ENCODE results near the gene CMTM4.
"Not testable (repeated sequence)": the region's sequence is repeated elsewhere in the genome, so short reads cannot be mapped to it uniquely, and the experiment has no call there.

CMTM4 gene

DNA sequence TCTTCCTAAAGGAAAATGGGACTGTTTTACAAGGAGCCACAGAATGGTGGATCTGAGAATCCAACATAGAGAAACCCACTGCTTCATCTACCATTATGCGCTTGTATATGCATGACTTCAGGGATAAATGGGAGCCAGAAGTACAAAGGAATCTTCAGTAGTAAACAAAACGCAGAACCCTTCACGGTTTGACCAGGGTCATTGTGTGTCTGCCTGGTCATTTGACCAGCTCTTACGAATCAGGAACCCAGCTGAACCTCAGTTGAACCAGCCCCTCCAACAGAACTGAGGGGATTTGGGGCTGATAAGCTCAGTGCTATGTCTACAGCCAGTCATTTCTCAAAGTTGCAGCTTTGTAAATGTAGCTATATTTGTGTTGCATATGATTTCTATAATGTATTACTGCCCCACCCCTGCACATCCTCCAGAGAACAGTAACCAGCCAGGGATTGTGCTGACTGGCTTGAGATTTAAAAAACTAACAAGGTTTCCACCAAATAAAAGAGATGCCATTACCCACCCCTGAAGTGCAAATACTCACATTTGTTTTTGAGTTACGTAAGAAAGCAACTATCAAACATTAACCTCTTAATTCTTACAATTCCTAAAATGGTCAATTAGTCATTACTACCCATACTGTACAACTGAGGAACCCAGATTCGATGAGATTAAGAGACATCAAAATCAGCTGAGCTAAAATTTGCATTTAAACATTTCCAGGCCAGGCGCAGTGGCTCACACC, 6.3 kb downstream of the CMTM4 start:
- Histone ChIP-seq H3K4me3 (ENCODE audit: extremely low read depth, insufficient read depth, low read length, poor library complexity, severe bottlenecking) (no peak overlapping the region), H3K9me3 (ENCODE audit: control insufficient read depth, low read length) (no peaks in the 10 kb centered on the region), H3K36me3 (ENCODE audit: control insufficient read depth, insufficient read depth, low read length) (no peaks in the 10 kb centered on the region), H3K4me1 (ENCODE audit: control insufficient read depth, insufficient read depth, low read length, poor library complexity, severe bottlenecking) (no peaks in the 10 kb centered on the region), H3K27ac (ENCODE audit: low read depth, low read length, severe bottlenecking) (no peak overlapping the region)
- WGBS, 2 experiments (ENCODE audit: insufficient coverage in 2 of 2), result 87 to 90% methylated on average over 5 to 6 of the region's 7 CpGs

DNA sequence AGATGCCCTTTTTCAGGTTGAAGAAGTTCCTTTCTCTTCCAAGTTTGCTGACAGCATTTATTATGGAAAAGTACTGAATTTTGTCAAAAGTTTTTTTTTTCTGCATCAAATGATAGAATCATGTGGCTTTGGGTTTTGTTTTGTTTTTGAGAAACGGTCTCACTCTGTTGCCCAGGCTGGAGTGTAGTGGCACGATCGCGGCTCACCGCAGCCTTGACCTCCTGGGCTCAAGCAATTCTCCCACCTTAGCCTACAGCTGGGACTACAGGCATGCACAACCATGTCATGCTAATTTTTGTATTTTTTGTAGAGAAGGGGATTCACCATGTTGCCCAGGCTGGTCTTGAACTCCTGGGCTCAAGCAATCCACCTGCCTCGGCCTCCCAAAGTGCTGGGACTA, 7.3 kb downstream of the CMTM4 start:
- no peak overlapping the region for H3K27ac ChIP-seq (ENCODE audit: low read depth, low read length, severe bottlenecking)

DNA sequence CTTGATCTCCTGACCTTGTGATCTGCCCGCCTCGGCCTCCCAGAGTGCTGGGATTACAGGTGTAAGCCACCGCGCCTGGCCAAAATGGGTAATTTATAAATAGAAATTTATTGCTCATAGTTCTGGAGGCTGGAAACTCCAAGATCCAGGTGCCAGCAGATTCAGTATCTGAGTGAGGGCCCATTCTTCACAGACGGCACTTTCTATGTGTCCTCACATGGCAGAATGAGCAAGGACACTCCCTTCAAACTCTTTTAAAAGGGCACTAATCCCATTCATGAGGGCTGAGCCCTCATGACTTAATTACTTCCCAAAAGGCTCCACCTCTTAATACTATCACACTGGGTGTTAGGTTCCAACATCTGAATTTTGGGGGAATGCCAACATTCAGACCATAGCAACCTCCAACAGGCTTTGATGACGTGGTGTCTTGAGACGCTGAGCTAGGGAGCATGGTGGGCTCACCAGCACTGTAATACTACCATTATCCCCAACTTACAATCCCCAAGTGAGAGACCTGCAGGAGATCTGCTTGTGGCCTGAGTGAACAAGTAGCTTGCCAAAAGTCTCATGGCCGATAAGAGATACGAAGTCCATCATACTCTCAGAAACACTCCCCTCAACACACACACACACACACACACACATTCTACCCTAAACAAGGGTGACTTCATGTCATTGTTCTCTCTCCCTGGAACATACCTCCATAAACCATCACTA, 8.5 kb downstream of the CMTM4 start:
- H3K4me3 ChIP-seq (ENCODE audit: extremely low read depth, insufficient read depth, low read length, poor library complexity, severe bottlenecking), result no peak overlapping the region
- H3K4me1 ChIP-seq (ENCODE audit: control insufficient read depth, insufficient read depth, low read length, poor library complexity, severe bottlenecking), result no peaks in the 10 kb centered on the region
- no peaks in the 10 kb centered on the region for H3K9me3 ChIP-seq (ENCODE audit: control insufficient read depth, low read length)
- H3K36me3 ChIP-seq (ENCODE audit: control insufficient read depth, insufficient read depth, low read length), result no peaks in the 10 kb centered on the region
- 90 to 97% methylated on average over 5 to 9 of the region's 9 CpGs for WGBS, 2 experiments (ENCODE audit: insufficient coverage in 2 of 2)
- H3K27ac ChIP-seq (ENCODE audit: low read depth, low read length, severe bottlenecking), result no peak overlapping the region

More for the DNA sequence above, 7.3 kb downstream of the CMTM4 start:
- H3K9me3 ChIP-seq (ENCODE audit: control insufficient read depth, low read length), result no peaks in the 10 kb centered on the region
- H3K4me3 ChIP-seq (ENCODE audit: extremely low read depth, insufficient read depth, low read length, poor library complexity, severe bottlenecking), result no peak overlapping the region
- H3K4me1 ChIP-seq (ENCODE audit: control insufficient read depth, insufficient read depth, low read length, poor library complexity, severe bottlenecking), result no peaks in the 10 kb centered on the region
- no peaks in the 10 kb centered on the region for H3K36me3 ChIP-seq (ENCODE audit: control insufficient read depth, insufficient read depth, low read length)
- 100% methylated on average over 1 of the region's 6 CpGs for WGBS, 2 experiments (ENCODE audit: insufficient coverage in 2 of 2)

DNA sequence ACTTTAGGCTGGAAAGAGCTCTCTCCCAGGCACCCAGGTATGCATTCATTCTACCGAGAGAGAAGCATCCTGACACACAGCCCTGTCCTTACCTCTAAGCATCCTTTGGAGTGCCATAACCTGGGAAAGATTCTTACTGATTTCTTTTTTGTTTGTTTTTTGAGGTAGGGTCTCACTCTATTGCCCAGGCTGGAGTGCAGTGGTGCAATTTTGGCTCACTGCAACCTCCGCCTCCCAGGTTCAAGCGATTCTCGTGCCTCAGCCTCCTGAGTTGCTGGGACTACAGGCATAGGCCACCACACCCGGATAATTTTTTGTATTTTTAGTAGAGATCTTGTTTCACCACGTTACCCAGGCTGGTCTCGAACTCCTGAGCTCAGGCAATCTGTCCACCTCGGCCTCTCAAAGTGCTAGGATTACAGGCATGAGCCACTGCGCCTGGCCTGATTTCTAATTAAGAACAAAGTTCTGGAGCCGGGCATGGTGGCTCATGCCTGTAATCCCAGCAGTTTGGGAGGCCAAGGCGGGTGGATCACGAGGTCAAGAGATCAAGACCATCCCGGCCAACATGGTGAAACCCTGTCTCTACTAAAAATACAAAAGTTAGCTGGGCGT, 10.9 kb downstream of the CMTM4 start:
- H3K27ac ChIP-seq (ENCODE audit: low read depth, low read length, severe bottlenecking); H3K4me3 ChIP-seq (ENCODE audit: extremely low read depth, insufficient read depth, low read length, poor library complexity, severe bottlenecking); H3K9me3 ChIP-seq (ENCODE audit: control insufficient read depth, low read length); H3K4me1 ChIP-seq (ENCODE audit: control insufficient read depth, insufficient read depth, low read length, poor library complexity, severe bottlenecking); H3K36me3 ChIP-seq (ENCODE audit: control insufficient read depth, insufficient read depth, low read length): not testable (repeated sequence)
- WGBS, 2 experiments (ENCODE audit: insufficient coverage in 2 of 2), result 98% methylated on average over 12 to 13 of the region's 14 CpGs

DNA sequence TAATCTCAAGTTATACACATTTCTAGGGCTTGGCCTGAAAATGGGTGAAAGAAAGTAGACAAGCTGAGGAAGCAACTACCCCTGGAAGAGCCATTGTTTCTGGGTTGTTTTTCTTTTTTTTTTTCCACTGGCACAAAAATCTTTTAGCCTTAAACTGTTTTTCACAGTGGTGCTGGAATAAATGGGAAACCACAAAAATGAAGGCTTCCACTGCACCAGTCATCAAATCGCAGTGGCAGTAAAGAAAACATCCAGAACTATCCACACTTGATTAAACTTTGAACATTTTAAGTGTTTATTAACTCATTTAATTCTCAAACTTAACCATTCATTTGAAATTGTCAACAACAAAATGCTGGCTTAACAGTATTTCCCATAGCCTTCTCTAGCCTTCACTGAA, 14.3 kb downstream of the CMTM4 start:
- Histone ChIP-seq H3K4me3 (ENCODE audit: extremely low read depth, insufficient read depth, low read length, poor library complexity, severe bottlenecking) (no peak overlapping the region), H3K36me3 (ENCODE audit: control insufficient read depth, insufficient read depth, low read length) (no peaks in the 10 kb centered on the region), H3K27ac (ENCODE audit: low read depth, low read length, severe bottlenecking) (no peak overlapping the region), H3K4me1 (ENCODE audit: control insufficient read depth, insufficient read depth, low read length, poor library complexity, severe bottlenecking) (no peaks in the 10 kb centered on the region), H3K9me3 (ENCODE audit: control insufficient read depth, low read length) (no peaks in the 10 kb centered on the region)
- no CpG with 5 or more reads among the region's 1 CpG for WGBS, 2 experiments (ENCODE audit: insufficient coverage in 2 of 2)

DNA sequence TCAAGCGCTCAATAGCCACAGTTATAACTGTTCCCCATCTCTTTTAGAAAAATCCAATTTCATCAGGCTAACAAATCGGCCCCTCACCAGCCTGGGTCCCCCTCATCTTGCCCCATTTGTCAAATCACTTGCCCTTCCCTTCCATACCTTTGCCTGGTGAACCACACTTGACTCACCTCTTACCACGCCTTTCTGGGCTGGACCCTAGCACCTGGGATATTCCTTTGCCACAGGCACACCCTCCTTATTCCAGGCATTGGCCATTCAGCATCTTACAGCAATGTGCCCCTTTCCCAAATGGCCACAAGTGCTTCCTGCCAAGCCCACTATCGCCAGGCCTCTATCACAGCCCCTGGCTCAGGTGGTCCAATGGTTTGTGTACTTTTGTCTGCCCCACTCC, 14.9 kb downstream of the CMTM4 start:
- H3K27ac ChIP-seq (ENCODE audit: low read depth, low read length, severe bottlenecking), result no peak overlapping the region
- H3K36me3 ChIP-seq (ENCODE audit: control insufficient read depth, insufficient read depth, low read length), result no peaks in the 10 kb centered on the region
- H3K9me3 ChIP-seq (ENCODE audit: control insufficient read depth, low read length), result no peaks in the 10 kb centered on the region
- H3K4me1 ChIP-seq (ENCODE audit: control insufficient read depth, insufficient read depth, low read length, poor library complexity, severe bottlenecking), result no peaks in the 10 kb centered on the region
- H3K4me3 ChIP-seq (ENCODE audit: extremely low read depth, insufficient read depth, low read length, poor library complexity, severe bottlenecking), result no peak overlapping the region
- 93 to 94% methylated on average over 3 to 4 of the region's 4 CpGs for WGBS, 2 experiments (ENCODE audit: insufficient coverage in 2 of 2)

DNA sequence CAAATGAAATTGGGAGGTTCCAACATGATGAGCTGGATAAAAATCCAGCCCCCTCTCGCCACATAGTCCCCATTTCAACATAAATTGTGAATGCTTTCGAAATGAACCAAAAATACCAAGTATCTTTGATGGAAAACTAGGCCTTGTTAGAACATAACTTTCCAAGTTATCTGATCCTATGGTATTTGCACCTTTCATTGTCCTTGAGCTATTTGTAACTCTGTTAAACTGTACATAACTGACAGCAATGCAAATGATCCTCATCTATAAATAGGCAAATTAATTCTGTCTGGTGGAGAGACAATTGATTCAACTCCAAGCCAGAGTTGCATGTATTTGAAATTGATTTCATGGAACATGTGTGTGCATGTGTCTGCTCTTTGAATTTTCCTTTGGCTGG, 18.2 kb downstream of the CMTM4 start:
- H3K9me3 ChIP-seq (ENCODE audit: control insufficient read depth, low read length), result no peaks in the 10 kb centered on the region
- no peaks in the 10 kb centered on the region for H3K4me1 ChIP-seq (ENCODE audit: control insufficient read depth, insufficient read depth, low read length, poor library complexity, severe bottlenecking)
- H3K36me3 ChIP-seq (ENCODE audit: control insufficient read depth, insufficient read depth, low read length), result no peaks in the 10 kb centered on the region
- 100% methylated on average over 1 of the region's 2 CpGs; no CpG with 5 or more reads in 1 of the 2 experiments for WGBS, 2 experiments (ENCODE audit: insufficient coverage in 2 of 2)
- H3K27ac ChIP-seq (ENCODE audit: low read depth, low read length, severe bottlenecking), result no peak overlapping the region
- no peak overlapping the region for H3K4me3 ChIP-seq (ENCODE audit: extremely low read depth, insufficient read depth, low read length, poor library complexity, severe bottlenecking)

DNA sequence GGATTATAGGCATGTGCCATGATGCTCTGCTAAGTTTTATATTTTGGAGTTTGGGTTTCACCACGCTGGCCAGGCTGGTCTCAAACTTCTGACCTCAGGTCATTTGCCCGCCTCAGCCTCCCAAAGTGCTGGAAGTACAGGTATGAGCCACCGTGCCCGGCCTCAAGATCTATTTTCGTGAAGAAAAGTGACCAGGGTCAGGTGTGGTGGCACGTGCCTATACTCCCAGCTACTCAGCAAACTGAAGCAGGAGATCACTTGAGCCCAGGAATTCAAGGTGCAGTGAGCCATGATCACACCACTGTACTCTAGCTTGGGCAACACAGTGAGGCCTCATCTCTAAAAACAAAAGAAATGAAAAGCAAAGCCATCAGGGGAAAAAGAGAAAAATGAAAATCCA, 18.7 kb downstream of the CMTM4 start:
- no peak overlapping the region for H3K27ac ChIP-seq (ENCODE audit: low read depth, low read length, severe bottlenecking)
- H3K36me3 ChIP-seq (ENCODE audit: control insufficient read depth, insufficient read depth, low read length), result no peaks in the 10 kb centered on the region
- H3K9me3 ChIP-seq (ENCODE audit: control insufficient read depth, low read length), result no peaks in the 10 kb centered on the region
- 95 to 96% methylated on average over 5 to 6 of the region's 6 CpGs for WGBS, 2 experiments (ENCODE audit: insufficient coverage in 2 of 2)
- no peaks in the 10 kb centered on the region for H3K4me1 ChIP-seq (ENCODE audit: control insufficient read depth, insufficient read depth, low read length, poor library complexity, severe bottlenecking)
- H3K4me3 ChIP-seq (ENCODE audit: extremely low read depth, insufficient read depth, low read length, poor library complexity, severe bottlenecking), result no peak overlapping the region

DNA sequence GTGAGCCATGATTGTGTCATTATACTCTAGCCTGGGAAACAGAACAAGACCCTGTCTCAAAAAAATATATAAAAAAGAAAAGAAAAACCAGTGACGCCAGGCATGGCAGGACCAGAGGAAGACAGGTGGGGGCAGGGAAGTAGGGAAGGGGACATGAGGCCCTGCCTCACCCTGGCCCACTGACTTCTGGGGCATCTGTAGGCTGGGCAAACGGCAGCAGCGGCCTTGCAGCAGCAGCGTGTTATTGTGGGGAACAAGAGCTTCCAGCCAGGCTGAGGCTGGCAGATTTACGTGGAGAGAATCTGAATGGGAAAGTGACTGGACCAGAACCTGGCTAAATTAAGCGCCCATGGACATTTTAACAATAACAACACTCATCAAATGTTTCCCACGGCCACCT, 19.4 kb downstream of the CMTM4 start:
- Histone ChIP-seq H3K4me1 (ENCODE audit: control insufficient read depth, insufficient read depth, low read length, poor library complexity, severe bottlenecking) (no peaks in the 10 kb centered on the region), H3K36me3 (ENCODE audit: control insufficient read depth, insufficient read depth, low read length) (no peaks in the 10 kb centered on the region), H3K27ac (ENCODE audit: low read depth, low read length, severe bottlenecking) (no peak overlapping the region), H3K9me3 (ENCODE audit: control insufficient read depth, low read length) (no peaks in the 10 kb centered on the region), H3K4me3 (ENCODE audit: extremely low read depth, insufficient read depth, low read length, poor library complexity, severe bottlenecking) (no peak overlapping the region)
- WGBS, 2 experiments (ENCODE audit: insufficient coverage in 2 of 2), result 94 to 96% methylated on average over 6 to 7 of the region's 7 CpGs

DNA sequence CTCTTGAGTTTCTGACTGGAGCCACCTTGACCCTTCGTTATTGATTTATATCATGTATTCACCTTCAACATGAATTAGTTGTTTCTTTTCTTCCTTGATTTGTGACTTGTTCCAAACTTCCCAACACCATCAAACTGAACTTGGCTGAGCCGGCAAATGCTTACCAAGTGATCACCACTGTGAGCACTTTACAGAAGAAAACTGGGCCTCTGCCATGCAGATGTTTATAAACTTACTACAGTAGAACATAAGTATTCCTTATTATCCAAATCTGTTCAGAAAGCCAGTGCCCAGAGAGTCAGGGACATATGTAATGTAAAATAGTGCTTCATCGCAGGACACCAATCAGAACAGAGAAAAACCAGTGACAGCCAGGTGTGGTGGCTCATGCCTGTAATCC, 19.9 kb downstream of the CMTM4 start:
- no peaks in the 10 kb centered on the region for H3K36me3 ChIP-seq (ENCODE audit: control insufficient read depth, insufficient read depth, low read length)
- H3K4me3 ChIP-seq (ENCODE audit: extremely low read depth, insufficient read depth, low read length, poor library complexity, severe bottlenecking), result no peak overlapping the region
- H3K4me1 ChIP-seq (ENCODE audit: control insufficient read depth, insufficient read depth, low read length, poor library complexity, severe bottlenecking), result no peaks in the 10 kb centered on the region
- H3K9me3 ChIP-seq (ENCODE audit: control insufficient read depth, low read length), result no peaks in the 10 kb centered on the region
- 82 to 100% methylated on average over 1 of the region's 3 CpGs for WGBS, 2 experiments (ENCODE audit: insufficient coverage in 2 of 2)
- no peak overlapping the region for H3K27ac ChIP-seq (ENCODE audit: low read depth, low read length, severe bottlenecking)

DNA sequence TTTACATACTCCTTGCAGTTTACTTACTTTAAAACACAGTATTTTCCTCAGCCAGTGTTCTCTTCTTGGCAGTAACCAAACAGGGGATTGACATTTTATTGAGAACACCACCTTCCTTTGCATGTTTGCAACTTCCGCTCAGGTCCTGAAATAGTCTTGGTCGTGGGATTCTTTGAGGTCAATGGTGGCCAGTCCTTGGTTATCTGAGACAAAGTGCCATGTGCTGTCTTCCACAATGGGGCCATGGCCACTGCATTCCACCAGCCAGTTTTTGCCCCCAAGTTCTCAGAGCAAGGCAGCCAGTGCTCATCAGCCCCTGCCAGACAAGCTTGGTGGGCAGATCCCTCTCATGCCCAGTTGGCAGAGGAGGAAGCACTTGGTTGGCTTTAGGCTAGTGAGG, 22.9 kb downstream of the CMTM4 start:
- 96 to 100% methylated on average over 2 of the region's 2 CpGs for WGBS, 2 experiments (ENCODE audit: insufficient coverage in 2 of 2)
- Histone ChIP-seq H3K27ac (ENCODE audit: low read depth, low read length, severe bottlenecking) (no peak overlapping the region), H3K4me1 (ENCODE audit: control insufficient read depth, insufficient read depth, low read length, poor library complexity, severe bottlenecking) (no peaks in the 10 kb centered on the region), H3K36me3 (ENCODE audit: control insufficient read depth, insufficient read depth, low read length) (no peaks in the 10 kb centered on the region), H3K9me3 (ENCODE audit: control insufficient read depth, low read length) (no peaks in the 10 kb centered on the region), H3K4me3 (ENCODE audit: extremely low read depth, insufficient read depth, low read length, poor library complexity, severe bottlenecking) (no peak overlapping the region)

Data from mesodermal cell (in vitro differentiated cells).